NCI-H226 (cell line): ENCODE measurements around the gene KIFC1.

ENCODE experiments used
- DNase-seq: peaks from one replicate; pipeline ENCODE4 v3.0.0-alpha.2; 2015

The KIFC1 gene

DNA sequence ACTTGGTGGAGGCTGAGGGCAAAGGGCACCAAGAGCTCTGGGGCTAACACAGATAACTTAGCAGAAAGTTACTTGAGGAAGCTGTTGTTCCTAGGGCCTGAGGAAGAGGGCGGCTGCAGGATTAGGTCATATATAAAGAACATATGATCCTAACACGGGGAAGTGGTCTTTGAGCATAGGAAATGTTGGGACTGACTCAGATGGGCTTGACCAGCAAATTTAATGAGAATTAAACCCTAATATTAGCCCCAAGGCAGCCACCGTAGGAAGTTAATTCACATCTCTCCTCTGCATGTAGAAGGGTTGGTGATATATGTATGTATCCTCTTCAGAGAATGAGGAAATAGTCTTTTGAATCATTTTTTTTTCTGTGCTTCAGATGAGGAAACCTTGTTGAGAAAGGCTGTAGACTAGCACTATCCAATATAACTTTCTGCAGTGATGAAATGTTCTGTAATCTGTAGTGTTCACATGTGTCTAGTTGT, 53.5 kb downstream of the KIFC1 start:
- DNase-seq, result no peak

DNA sequence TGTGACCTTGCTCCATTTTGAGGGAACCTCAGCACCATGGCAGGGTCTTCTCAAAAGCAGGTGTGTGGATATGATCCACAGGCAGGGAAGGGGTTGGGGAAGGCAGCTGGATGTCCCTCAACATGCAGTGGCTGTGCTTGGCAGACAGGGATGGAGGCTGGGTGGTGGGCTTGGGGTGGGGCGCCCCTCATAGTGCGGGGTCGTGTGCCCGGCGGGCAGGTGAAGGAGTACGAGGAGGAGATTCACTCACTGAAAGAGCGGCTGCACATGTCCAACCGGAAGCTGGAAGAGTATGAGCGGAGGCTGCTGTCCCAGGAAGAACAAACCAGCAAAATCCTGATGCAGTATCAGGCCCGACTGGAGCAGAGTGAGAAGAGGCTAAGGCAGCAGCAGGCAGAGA, 54.7 kb downstream of the KIFC1 start:
- no peak for DNase-seq

DNA sequence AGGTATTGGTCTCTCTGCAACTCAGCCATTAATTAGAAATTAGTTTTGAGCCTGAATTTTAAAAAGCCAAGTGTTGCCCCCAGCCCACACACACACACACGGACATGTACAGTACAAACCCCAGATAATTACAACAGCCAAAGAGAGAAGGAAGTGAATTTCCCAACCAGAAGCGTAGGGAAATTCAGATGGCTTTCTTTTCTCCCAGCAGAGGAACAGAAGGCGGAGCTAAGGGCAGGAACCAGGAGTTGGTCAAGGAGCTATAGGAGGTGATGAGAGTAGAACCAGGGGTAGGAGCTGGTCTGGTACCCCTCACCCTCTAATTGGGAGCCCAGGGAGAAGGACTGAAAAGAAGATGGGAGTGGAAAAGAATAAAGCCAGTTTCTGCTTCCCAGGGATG, 58.8 kb downstream of the KIFC1 start:
- no peak for DNase-seq

DNA sequence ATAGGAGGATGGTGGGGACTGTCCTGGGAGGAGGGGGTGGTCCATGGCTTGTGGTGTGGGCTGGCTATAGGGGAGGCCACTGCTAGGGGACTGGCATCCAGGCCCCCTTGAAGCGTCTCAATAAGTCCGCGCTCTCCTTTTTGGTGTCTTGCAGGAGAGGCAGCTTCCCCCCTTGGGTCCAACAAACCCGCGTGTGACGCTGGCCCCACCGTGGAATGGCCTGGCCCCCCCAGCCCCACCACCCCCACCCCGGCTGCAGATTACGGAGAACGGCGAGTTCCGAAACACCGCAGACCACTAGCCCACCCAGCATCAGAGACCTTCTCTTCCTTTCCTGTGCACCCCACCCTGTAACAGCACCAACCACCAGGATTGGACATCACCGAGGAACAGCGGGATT, 60.0 kb downstream of the KIFC1 start:
- DNase-seq, result no peak

DNA sequence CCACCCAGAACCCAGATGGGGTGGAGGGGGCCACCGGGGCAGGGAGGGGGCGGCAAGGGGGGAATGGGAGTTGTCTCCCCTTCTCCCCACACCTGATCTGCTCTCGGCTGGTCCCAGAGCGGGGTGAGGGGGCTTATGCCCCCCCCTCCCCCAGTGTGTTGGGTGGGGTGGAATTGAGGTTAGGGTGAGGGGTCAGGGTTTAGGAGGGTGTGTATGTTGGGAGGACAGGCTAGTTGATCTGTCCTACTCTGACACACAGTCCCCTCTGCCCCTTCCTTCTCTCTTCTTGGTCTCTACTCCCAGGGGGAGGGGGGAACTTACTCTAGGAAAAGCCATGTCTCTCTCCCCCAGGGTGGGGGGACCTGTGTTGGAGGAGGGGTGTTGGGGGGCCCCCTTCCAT, 60.9 kb downstream of the KIFC1 start:
- DNase-seq, result no peak

DNA sequence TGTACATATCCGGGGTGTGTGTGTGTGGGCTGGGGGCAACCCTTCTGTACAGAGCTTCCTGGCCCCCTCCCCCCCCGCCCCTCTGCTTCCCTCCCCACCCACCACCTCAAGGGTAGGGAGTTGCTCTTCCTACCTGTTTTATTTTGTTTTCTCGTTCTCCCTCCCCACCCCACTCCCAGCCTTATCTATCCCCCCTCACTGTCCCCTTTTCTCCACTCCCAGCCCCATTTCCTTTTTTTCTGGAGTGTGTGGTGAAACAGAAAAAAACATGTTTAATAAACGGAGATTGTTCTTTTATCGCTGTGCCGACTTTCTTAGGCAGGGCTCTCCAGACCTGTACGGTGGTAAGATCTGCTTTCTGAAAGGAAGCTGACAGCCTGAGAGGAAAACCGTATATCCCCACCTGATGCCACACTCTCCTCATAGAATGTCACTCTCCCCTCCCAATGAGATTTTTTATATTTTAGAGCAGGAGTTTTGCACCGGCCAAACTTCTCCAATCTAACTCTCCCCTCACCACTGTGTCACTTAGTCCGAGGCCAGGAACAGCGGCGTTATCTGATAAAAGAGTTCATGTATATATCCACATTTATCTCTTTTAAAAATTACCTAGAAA, 61.9 kb downstream of the KIFC1 start:
- no peak for DNase-seq

DNA sequence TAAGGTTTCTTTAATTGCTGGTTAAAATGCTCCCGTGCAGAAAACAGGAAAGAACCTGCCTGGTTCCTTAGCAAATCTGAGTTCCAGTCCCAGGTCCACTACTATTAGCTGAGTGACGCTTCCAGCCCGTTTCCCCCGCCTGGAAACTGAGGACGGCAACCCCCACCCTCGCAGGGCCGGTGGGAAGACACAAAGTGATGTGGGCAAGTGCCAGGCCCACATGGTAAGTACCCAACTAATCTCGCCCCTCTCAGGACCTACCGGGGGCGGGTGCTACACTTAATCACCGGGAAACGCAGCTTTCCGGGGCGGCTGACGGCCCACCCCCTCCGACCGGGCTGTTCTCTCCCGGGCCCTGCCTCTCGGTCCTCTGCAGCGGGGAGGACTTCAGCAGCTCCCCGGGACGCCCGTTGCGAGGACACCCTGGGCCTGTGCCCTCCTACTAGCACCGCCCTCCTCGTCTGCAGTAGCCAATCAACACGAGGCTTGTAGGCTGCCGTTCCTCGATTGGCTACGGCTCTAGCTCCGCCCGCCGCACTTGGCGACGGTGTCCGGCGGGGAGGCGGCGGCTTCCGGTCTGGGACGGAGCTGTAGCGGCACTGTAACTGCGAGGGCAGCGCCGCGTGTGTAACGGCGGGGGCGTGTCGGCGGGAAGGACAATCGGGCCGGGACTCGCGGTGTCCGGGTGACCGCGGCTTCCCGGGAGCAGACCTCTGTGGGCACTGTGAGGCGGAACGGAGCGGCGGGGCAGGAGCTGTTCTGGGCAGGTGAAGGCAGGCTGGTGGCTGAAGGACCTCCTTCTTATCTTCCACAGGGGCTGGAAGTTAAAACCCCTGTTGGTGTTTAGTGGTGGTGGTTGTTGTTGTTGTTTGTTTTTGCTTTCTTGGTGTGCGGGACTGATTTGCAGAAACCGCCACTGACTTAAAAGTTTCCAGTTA, 62.7 kb downstream of the KIFC1 start, which contains the start of gene ZBTB9:
Gene ZBTB9, plus strand, starts transcription at position 568 of the 938 bp plus-strand sequence. CDS start 525 bp downstream, outside the sequence.
- peak; percentile 95 for DNase-seq

DNA sequence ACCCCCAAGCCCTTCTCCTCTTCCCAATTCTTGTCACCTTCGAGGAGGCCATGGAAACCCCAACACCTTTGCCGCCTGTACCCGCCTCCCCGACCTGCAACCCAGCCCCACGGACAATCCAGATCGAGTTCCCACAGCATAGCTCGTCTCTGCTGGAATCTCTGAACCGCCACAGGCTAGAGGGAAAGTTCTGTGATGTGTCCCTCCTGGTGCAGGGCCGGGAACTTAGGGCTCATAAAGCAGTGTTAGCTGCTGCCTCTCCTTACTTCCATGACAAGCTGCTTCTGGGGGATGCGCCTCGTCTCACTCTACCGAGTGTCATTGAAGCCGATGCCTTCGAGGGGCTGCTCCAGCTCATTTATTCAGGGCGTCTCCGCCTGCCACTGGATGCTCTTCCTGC, 63.4 kb downstream of the KIFC1 start:
- no peak for DNase-seq

DNA sequence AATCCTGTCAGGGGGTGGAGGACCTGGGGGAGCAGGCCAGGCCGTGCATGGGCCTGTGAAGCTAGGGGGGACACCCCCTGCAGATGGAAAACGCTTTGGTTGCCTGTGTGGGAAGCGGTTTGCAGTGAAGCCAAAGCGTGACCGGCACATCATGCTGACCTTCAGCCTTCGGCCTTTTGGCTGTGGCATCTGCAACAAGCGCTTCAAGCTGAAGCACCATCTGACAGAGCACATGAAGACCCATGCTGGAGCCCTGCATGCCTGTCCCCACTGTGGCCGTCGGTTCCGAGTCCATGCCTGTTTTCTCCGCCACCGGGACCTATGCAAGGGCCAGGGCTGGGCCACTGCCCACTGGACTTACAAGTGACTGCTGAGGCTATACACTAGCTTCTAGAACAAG, 64.5 kb downstream of the KIFC1 start:
- no peak for DNase-seq

DNA sequence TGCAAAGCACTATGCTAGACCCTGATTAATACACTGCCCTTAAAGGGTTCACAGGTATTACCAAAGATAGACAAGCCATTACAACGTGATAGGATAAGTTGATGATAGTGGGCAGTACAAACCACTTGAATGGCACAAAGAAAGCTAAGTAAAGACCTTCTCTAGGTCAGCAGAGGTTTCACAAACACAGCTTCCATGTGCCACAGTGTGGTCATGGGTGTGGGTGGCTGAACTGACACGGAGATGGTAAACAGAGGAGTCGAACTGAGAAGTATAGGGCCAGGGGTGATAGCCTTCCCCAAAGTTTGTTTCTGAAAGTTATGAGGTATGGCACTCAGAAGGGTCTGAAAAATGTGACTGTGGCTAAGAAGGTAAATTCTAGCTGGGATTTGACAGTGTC, 67.1 kb downstream of the KIFC1 start:
- no peak for DNase-seq

DNA sequence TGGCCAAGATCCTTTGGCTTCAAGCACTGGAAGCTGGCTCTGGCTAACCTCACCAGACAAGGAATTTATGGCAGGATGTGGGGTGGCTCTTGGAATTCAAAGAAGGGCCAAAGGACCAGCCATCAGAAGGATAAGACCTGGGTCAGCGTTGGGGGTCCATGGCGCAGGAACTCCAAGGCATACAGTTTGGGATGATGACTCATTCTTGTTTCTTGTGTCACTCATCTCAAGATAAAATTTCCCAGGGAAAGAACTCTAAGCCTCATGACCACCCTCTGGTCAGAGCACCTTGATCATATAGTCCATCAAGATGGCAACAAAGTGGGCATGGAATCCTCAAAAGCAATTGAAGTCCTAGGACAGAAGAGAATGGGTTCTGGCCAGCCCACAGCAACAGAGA, 67.6 kb downstream of the KIFC1 start:
- DNase-seq, result no peak
